ENCODE results near the gene CCSER1.

GRCh38 chr4:90146306-90146705, 19.1 kb downstream of the CCSER1 start:
- TF ChIP-seq CTCF (IDR thresholded peaks at IDR 0.05) (no peak), POLR2AphosphoS5 (IDR thresholded peaks at IDR 0.05; ENCODE audit: low read depth, low read length) (no peak)
